Activated T-cell treated with anti-CD3 and anti-CD28 coated beads for 48 hours (primary cell): ENCODE measurements around the gene HDAC11.
"Not testable (repeated sequence)": the region's sequence is repeated elsewhere in the genome, so short reads cannot be mapped to it uniquely, and the experiment has no call there.

ENCODE experiments used
- DNase-seq: peaks from one replicate; pipeline ENCODE4 v3.0.0-alpha.2; 2020; ENCODE audit warnings: low read depth

Gene HDAC11

GRCh38 chr3:13470894-13471574 lies 9.1 kb upstream of the HDAC11 start:
- no peak for DNase-seq

GRCh38 chr3:13472286-13472685 lies 7.8 kb upstream of the HDAC11 start:
- DNase-seq = no peak

- DNase-seq = no peak
Observed at GRCh38 chr3:13473020-13473419, 7.1 kb upstream of the HDAC11 start.

GRCh38 chr3:13474021-13474420 lies 6.1 kb upstream of the HDAC11 start:
- no peak for DNase-seq

- DNase-seq = no peak
Observed at GRCh38 chr3:13474776-13475303, 5.3 kb upstream of the HDAC11 start.

GRCh38 chr3:13475871-13476590 lies 4.1 kb upstream of the HDAC11 start:
- DNase-seq = no peak

GRCh38 chr3:13477943-13478342 lies 2.2 kb upstream of the HDAC11 start:
- DNase-seq = no peak

GRCh38 chr3:13479332-13479581 lies 849 bp upstream of the HDAC11 start:
- peak; percentile 43 for DNase-seq

GRCh38 chr3:13480340-13481318 lies 523 bp downstream of the HDAC11 start:
- DNase-seq = no peak

- DNase-seq = no peak
Observed at GRCh38 chr3:13482106-13482690, 2.1 kb downstream of the HDAC11 start.

GRCh38 chr3:13483286-13483685 lies 3.2 kb downstream of the HDAC11 start:
- no peak for DNase-seq

GRCh38 chr3:13483988-13484695 lies 4.0 kb downstream of the HDAC11 start:
- no peak for DNase-seq

GRCh38 chr3:13484851-13485590 lies 4.9 kb downstream of the HDAC11 start:
- DNase-seq = no peak

GRCh38 chr3:13485630-13486562 lies 5.8 kb downstream of the HDAC11 start:
- DNase-seq = not testable (repeated sequence)

GRCh38 chr3:13487403-13487802 lies 7.3 kb downstream of the HDAC11 start:
- no peak for DNase-seq

GRCh38 chr3:13491206-13491974 lies 11.3 kb downstream of the HDAC11 start:
- DNase-seq = no peak

- DNase-seq = no peak
Observed at GRCh38 chr3:13492048-13492447, 11.9 kb downstream of the HDAC11 start.

GRCh38 chr3:13492976-13493866 lies 13.1 kb downstream of the HDAC11 start:
- no peak for DNase-seq
